COLO668 (cell line): Measurements from ENCODE around the gene ING1.
A peak's percentile ranks its signal among the peaks of the same experiment; 100 is the strongest.
"Not testable (repeated sequence)": the region's sequence is repeated elsewhere in the genome, so short reads cannot be mapped to it uniquely, and the experiment has no call there.

Source experiments
- DNase-seq: peaks from one replicate; lab custom pipeline; 2025; ENCODE audit not compliant: unreplicated experiment; lab: John Stamatoyannopoulos, UW

ING1 gene

GRCh38 chr13:110714797-110715394 lies 1.4 kb downstream of the ING1 start:
- DNase-seq = peak; percentile 81

DNA sequence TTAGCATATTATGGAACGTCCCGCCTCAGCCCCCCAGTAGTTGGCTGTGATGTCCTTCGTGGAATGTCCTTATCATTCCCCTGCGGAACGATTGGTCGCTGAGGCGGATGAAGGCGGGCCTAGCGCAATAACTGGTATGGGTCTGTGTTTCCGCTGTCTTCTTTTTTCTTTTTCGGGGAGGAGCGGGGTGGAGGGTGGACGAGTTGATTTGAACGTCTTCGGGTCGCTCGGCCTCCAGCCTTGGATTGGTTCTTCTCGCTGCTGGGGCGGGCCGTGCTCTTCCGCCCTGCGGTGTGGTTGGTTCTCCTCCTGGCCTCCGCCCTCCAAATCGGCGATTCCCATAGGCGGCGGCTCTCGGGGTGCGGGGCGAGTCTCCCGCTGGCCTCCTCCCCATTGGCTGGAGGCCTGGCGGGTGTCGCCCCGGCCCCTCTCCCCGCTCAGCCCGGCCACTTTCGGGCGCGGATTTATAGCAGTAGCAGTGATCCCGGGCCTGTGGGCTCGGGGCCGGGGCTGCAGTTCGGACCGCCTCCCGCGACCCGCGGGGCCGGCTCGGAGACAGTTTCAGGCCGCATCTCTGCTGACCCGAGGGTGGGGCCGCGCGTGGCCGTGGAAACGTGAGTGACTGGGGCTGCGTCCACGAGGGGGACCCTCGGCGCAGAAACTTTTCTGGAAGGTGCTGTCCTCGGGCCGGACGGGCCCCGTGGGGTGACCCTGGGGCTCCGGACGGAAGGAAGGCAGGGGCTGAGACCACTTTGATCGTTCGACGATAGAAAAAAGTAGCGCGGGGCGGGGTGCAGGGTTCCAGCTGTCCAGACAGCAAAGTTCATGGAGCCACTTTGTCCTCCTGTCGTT lies 2.1 kb downstream of the ING1 start:
- DNase-seq = peak; percentile 100

DNA sequence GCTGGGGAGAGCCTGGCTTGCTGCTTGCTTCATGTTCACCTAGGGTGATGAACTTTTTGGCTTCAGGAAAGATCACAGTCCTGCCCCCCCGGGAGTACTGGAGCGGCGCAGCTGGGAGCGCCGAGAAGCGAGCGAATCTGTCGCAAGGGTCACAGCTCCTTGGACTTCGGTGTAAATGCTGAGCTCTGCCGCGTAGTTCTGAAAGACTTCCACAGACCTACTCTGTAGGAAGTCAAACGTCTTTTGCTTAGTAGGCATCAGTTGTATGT lies 2.7 kb downstream of the ING1 start:
- DNase-seq = no peak

DNA sequence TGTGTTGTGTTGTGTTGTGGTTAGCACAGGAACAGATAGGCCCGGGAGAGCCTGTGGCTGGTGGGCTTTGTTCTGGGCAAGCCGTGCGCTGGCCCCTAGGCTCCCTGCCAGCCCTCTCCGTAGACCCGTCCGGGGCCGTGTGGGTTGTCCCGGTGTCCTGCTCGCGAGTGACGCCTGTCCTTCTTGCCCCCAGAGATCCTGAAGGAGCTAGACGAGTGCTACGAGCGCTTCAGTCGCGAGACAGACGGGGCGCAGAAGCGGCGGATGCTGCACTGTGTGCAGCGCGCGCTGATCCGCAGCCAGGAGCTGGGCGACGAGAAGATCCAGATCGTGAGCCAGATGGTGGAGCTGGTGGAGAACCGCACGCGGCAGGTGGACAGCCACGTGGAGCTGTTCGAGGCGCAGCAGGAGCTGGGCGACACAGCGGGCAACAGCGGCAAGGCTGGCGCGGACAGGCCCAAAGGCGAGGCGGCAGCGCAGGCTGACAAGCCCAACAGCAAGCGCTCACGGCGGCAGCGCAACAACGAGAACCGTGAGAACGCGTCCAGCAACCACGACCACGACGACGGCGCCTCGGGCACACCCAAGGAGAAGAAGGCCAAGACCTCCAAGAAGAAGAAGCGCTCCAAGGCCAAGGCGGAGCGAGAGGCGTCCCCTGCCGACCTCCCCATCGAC lies 5.7 kb downstream of the ING1 start:
- DNase-seq = no peak

- DNase-seq = no peak
These were observed 9.5 kb downstream of the ING1 start for GRCh38 chr13:110722971-110723370.

GRCh38 chr13:110723598-110723997 lies 10.1 kb downstream of the ING1 start:
- no peak for DNase-seq

DNA sequence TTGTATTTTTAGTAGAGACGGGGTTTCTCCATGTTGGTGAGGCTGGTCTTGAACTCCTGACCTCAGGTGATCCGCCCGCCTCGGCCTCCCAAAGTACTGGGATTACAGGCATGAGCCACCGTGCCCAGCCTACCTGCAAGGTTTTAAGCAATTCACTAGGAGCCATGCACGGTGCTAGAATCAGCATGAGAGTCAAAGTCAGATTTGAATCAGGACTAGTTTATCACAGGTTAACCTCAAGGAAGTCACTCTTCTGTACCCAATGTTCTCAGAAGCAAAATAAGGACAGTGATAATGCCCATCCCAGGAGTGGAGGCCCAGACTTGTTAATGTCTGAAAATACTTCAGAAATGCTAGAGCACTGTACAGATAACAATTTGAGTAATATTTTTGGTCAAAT lies 12.7 kb downstream of the ING1 start:
- not testable (repeated sequence) for DNase-seq

GRCh38 chr13:110726726-110727125 lies 13.2 kb downstream of the ING1 start:
- DNase-seq = peak; percentile 39

GRCh38 chr13:110731072-110731471 lies 17.6 kb downstream of the ING1 start:
- DNase-seq = no peak

DNA sequence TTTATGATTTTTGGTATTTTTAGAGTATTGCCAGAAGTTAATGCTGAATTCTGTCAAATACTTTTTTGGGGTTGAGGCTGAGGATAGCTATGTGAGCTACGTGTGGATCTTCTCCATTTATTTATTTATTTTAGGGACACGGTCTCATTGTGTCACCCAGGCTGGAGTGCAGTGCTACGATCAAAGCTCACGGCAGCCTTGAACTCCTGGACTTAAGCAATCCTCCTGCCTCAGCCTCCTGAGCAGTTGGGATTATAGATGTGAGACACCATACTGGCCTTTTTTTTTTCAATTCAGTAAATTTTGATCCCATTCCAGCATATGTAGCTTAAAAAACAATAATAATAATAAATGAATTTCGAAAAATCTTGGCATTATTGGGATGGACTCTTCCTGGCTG lies 21.1 kb downstream of the ING1 start:
- no peak for DNase-seq

DNA sequence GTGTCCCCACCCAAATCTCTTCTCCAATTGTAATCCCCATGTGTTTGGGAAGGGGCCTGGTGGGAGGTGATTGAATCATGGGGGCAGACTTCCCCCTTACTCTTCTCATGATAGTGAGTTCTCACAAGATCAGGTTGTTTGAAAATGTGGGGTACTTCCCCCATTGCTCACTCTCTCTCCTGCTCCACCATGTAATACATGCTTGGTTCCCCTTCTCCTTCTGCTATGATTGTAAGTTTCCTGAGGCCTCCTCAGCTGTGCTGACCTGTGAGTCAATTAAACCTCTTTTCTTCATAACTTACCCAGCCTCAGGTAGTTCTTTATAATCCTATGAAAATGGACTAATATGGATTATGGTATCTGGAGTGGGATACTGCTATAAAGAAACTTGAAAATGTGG lies 24.1 kb downstream of the ING1 start:
- no peak for DNase-seq

DNA sequence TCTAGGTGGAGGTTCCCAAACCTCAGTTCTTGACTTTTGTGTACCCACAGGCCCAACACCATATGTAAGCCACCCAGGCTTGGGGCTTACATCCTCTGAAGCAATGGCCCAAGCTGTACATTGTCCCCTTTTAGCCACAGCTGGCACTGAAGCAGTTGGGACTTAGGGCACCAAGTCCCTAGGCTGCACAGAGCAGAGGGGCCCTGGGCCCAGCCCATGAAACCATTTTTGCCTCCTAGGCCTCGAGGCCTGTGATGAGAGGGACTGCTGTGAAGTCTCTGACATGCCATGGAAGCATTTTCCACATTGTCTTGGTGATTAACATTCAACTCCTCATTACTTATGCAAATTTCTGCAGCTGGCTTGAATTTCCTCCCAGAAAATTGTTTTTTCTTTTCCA lies 30.2 kb downstream of the ING1 start:
- DNase-seq = no peak

GRCh38 chr13:110746438-110746837 lies 32.9 kb downstream of the ING1 start:
- no peak for DNase-seq

- no peak for DNase-seq
These were observed 34.8 kb downstream of the ING1 start for GRCh38 chr13:110748271-110748670.

DNA sequence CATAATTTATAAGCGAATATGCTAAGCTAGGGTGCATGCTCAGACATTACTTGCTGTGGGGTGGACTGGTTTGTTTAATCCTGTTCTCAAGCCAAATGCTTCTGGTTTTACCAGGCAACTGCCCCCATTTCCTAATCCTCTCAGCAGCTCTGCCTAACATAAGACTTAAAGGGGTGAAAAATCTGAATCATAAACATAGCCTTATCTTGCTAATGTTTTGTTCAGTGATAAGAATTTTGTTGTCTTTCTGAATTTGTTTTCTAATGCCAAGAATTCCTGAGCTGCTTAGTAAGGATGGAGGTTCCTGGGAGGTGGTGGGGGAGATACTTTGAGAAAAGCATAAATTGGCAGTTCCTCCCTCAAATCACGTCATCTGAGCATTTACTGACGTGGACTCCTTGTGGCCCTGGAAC lies 42.7 kb downstream of the ING1 start:
- DNase-seq = no peak

GRCh38 chr13:110757296-110757695 lies 43.8 kb downstream of the ING1 start:
- DNase-seq = no peak

GRCh38 chr13:110758195-110758805 lies 44.8 kb downstream of the ING1 start:
- DNase-seq = no peak

GRCh38 chr13:110759710-110760109 lies 46.2 kb downstream of the ING1 start:
- DNase-seq = no peak

DNA sequence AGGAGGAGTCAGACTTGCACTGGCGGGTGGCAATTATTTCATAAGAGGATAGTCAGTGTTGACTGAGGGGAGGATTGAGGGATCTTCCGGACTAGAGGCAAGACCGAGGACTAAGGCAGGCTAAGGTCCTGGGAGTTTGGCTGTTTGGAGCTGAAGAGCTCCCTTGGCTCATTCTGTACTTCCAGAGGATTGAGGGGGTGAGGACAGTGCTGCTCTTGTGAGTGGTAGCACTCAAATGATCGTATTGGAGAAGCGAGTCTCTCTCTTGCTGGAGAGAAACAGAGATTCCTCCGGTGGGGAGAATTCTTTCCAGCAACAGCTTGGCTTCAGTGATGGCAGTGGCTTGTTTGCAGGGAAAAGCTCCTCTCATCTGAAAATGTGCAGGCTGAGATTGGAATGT lies 47.1 kb downstream of the ING1 start:
- DNase-seq = no peak

DNA sequence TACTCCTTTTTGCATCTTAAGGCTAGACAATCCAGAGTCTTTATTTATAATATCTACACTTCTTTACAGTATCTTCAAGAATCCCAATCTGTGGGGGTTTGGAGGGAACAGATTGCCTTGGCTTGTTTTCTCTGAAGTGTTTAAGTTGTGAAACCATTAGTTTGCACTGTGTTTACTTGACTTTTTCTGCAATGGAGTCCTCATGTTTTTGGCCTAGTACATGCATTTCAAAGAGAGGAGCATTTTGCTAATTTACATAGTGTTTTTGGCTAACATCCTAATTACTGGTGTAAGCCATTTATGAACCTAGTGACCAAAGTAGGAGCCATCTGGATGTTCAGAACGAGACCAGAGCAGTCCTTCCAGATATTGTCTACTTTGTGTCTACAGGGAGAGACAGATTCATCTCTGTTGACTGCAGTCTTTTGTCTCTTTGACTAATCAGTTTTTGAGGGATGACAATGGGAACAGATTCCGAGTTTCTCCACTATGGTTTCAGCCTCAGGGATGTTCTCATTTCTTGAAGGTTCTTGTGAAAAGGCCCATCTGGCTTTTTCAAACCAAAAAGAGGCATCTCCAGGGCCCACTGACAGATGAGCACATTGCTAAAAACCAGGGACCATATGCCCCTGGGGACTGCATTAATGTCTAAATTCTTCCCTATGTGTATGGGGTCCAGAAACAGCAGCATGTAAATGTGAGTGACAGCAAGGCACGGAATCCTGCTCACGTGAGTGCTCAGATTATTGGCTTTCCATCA lies 53.4 kb downstream of the ING1 start:
- DNase-seq = no peak

GRCh38 chr13:110767476-110767875 lies 54.0 kb downstream of the ING1 start:
- no peak for DNase-seq
